Measurements from ENCODE around the gene DHCR7.

DHCR7 gene, protein sequence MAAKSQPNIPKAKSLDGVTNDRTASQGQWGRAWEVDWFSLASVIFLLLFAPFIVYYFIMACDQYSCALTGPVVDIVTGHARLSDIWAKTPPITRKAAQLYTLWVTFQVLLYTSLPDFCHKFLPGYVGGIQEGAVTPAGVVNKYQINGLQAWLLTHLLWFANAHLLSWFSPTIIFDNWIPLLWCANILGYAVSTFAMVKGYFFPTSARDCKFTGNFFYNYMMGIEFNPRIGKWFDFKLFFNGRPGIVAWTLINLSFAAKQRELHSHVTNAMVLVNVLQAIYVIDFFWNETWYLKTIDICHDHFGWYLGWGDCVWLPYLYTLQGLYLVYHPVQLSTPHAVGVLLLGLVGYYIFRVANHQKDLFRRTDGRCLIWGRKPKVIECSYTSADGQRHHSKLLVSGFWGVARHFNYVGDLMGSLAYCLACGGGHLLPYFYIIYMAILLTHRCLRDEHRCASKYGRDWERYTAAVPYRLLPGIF

DNA sequence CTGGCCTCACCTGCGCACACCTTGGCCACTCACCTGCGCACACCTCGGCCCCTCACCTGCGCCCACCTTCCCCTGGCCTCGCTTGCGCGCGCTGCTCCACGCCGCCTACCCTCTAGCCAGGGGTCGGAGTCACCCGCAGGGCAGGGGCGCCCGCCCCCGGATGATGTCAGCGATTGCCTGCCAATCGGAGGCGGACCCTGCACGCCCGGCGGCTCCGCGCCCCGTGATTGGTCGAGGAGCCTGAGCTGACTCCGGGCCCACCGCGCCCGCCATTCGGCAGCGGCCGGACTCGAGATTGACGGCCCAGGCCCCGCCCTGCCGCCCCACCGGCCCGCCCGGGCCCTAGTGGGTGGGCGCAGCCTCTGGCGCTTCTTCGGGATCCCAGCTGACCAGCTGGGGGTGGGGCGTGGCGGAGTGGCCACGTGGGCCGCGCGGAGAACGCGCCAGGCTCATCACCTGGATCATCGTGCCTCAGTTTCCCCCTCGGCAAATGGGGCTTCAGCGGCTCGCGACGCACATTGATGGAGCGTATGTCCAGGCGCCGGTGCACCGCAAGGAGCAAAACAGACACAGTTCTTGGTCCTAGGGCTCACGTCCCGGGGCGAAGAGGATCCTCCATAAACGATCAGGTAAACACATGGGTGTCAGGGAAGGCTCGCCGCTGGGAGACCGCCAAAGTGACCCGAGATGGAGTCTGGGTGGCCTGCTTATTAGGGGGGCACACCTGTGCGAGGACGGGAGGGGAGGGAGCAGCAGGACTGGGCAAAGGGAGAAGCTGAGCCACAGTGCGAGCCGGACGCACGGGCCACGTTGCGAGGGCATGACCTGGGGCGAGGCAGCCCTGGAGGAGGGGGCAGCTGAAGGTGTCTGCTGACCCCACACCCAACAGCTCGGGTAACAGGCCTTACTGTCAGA, at the start of gene DHCR7:
Gene DHCR7, minus strand, starts transcription at position 137 of the 915 bp plus-strand sequence. CDS start 3,441 bp downstream, outside the sequence.
- DNase-seq (ENCODE audit: low spot score), result peak; percentile 81

DNA sequence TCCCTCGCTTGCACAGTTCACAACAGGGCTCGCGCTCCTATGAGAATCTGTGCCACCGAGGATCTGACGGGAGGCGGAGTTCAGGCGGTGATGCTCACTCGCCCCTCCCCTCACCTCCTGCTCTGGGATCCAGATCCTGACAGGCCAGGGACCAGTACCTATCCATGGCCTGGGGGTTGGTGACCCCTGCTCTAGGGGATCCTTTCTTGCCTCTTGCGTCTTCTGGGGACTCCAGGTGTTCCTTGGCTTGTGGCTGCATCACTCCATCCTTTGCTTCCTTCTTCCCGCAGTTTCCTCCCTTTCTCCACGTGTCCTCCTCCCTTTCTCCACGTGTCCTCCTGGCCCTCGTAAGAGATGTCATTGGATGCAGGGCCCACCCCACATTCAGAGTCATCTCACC, 48.2 kb upstream of the DHCR7 start:
- DNase-seq (ENCODE audit: low spot score), result no peak

DNA sequence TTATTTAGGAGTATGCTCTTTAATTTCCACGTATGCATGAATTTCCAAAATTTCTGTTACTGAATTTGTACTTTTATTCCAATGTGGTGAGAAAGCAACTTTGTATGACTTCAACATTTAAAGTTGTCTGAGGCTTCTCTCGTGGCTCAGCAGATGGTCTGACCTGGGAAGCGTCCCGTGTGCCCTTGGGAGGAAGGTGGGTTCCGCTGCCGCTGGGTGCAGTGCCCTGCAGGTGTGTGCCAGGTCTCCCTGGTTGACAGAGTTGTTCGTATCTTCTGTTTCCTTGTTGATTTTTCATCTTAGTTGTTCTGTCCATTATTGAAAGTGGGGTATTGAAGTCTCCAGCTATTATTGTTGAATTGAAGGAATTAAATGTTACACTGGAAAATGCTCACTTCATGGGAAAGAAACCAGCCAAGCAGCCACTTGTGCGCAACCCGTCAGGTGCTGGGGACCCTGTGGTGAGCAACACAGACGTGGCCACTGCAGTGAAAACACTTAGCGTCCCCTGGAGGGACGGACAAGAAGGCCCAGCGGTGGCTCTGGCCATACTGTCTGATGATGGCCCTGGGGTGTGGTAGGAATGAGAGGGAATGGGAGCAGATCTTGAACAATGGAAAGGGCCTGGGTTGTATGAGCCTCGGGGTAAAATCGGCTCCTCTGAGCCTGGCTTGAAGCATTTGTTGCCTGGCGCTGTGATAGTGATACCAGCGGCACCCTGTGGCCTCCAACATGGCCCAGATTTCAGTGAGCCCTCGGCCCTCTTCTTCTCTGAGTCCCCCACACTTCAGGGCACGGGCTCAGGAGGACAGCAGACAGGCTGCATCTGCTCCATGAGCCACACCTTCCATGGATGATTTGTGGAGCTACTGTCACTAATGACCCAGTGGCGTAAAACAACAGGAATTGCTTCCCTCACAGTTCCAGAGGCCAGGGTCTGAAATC, 47.4 kb upstream of the DHCR7 start:
- DNase-seq (ENCODE audit: low spot score), result no peak

DNA sequence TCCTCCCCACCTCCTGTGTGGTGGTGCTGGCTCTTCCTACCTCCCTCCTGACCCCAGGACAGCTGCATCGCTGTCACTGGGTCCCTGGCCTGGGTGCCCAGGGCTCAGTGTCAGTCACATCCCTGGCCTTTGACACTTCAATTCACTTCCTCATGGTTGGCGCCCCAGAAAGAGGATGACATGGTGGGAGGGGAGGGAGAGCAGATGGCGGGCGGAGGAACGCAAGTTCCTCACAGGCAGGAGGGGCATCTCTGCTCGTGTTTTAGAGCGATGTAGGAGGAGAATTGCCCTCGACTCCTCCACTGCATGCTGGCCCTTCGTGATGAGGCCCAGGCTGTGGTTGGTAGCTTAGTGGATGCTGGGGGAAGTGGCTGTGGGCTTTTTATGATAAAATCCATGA, 43.7 kb upstream of the DHCR7 start:
- no peak for DNase-seq (ENCODE audit: low spot score)

DNA sequence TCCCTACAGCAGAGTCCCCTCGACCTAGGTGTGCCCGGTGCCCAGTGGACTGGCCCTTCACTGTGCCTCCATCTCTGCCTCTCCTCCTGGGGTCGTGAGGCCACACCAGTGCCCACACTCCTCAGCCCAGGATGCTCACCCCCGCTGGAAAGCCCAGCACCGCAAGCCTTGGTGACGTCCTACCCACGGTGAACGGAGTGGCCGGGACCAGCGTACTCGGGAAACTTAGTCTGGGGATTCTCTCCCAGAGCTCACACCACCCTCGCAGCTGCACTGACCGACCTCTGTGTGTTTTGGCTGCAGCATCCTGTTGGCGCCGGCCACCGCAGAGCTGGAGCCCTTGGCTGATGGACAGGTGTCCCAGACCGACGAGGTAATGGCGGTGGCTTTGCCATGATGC, 43.3 kb upstream of the DHCR7 start:
- DNase-seq (ENCODE audit: low spot score), result no peak

DNA sequence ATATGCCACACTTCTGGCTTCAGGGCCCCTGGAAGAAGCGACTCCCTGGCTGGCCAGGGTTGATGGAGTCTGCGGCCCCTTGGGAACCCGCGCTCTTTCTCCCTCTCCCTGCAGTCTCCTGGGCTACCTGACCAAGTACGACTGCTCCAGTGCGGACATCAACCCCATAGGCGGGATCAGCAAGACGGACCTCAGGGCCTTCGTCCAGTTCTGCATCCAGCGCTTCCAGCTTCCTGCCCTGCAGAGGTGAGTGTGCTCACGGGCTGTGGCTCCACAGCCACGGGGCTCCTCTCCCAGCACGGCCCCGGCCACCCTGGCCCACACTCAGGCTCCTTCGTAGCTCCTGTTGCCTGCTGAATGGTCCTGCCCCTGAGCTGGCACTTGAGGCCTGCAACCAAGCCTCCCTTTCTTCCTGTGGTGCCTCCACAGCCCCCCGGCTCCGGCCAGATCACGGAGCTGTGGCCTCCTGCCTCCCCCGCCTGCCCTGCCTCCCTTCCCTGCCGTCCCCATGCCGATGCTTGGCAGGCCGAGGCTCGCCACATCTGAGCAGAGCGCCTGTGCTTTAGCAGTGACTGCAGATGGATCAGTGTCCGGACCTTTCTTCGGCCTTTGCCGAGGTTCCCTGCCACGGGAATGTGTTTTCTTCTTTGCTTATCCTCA, 42.7 kb upstream of the DHCR7 start:
- no peak for DNase-seq (ENCODE audit: low spot score)

DNA sequence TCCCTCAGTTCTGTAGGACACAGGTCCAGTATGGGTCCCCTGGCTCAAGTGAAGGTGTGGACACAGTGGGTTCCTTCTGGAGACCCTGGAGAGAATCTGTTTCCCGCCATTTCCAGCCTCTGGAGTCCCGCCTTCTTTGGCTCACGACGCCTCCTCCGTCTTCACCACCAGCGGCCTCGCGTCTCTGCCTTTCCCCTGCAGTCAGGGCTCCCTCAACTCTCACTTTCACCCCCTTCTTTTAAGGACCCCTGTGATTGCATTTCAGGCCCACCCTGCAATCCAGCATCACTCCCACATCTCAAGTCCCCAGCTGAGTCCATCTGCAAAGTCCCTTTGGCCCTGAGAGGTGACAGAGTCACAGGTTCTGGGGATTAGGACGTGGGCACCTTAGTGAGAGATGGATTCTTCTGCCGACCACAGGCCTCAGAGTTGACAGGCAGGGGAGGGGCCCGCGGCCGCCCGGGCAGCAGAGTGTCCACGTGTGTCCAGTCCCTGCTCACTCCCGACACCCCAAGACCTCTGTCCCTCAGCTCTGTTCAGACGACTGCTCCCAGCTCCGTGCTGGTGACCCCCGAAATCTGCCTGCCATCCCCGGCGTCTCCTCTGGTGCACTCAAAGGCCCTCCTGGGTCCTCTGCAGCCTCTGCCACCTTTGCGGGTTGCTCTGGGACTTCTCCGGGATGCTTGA, 42.0 kb upstream of the DHCR7 start:
- no peak for DNase-seq (ENCODE audit: low spot score)

DNA sequence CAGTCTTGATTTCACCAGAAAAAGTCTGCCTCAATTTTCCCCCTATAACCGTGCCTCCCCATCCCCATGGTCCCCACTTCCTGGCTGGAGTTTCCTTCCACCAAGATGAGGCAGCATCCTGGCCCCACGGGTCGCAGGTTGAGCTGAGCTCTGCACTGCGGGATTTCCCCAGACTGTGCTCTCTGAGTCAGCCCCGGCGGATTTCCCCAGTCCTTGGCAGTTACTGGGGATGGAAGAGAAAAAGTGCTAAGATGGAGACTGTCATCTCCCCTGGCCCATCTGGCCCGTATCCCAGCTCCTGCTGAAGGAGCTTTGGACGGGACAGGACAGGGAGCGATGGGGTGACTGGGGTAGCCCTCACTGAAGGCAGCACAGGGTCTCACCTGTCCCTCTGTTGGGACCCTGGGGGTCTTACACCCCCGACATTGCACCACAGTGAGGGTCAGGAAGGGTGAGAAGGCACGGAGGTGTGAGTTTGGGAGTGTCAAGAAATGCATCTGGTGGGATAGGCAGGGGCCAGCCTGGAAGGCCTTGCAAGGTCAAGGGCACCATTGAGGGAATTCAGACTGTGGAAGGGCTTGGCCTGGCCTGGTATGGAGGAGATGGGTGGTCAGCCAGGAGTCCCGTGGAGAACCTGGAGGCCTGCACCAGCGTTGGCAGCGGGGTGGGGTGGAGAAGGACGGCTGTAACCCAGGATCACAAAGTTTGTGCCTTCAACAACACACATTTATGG, 41.3 kb upstream of the DHCR7 start:
- DNase-seq (ENCODE audit: low spot score), result no peak

DNA sequence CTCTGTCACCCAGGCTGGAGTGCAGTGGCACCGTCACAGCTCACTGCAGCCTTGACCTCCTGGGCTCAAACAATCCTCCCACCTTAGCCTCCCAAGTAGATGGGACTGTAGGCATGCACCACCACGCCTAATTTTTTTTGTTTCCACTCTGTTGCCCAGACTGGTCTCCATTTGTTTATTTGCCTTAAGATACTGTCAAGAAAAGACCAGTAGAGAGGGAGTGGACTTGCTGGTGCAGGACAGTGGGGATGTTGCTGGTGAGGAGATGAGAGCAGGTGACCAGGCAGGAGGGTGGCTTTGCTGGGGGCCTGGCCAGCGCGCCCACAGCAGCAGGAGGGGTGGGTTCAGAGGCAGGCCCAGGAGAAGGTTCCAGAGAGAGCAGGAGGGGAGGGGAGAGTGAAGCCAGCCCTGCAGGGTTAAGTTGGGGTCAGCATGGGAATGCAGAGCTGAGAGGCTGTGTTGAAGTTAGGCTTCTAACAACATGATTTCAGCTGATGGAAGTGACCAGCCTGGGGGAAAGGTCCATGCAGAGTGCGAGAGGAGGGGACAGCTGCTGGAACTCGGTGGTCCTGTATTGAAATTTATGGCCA, 40.6 kb upstream of the DHCR7 start:
- DNase-seq (ENCODE audit: low spot score), result no peak

DNA sequence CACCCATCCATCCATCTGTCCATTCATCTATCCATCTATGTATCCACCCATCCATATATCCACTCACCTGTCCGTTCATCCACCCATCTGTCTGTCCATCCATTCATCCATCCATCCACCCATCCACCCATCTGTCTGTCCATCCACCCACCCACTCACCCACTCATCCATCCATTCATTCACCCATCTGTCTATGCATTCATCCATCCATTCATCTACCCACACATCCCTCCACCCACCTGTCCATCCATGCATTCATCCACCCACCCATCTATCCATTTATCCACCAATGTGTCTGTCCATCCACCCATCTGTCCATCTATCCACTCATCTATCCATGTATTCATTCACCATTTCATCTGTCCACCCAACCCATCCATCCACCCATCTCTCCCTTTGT, 38.1 kb upstream of the DHCR7 start:
- no peak for DNase-seq (ENCODE audit: low spot score)

DNA sequence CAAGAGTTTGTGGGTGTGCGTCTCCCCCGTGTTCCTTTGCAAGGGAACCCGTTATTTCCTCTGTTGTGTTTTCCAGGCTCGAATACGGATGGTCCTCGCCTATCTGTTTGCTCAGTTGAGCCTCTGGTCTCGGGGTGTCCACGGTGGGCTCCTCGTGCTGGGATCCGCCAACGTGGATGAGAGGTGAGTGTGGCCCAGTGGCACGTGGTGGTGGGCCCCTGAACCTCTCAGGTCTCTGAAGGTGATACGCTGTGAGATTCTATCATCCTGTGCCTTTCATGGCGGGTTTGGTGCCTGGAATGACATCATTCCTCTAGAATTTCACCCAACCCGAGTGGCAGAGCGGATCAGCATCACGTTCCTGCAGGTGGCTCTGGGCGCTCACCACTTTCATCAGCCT, 37.3 kb upstream of the DHCR7 start:
- no peak for DNase-seq (ENCODE audit: low spot score)

DNA sequence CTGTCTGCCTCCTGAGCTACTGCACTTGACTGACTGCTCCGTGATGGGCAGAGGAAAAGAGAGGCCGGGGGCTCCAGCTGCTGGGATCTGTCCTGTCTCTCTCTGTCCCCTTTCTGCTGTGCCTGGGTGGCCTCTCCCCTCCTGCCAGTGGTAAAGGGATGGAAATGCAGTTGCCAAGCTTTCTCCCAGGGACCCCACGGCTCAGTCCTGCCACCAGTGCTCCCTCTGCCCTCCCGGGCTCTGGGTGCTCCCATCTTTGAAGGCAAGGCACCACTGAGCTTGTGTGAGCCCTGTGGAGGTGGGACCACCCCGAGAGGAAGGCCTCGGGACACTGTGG, 36.8 kb upstream of the DHCR7 start:
- no peak for DNase-seq (ENCODE audit: low spot score)

DNA sequence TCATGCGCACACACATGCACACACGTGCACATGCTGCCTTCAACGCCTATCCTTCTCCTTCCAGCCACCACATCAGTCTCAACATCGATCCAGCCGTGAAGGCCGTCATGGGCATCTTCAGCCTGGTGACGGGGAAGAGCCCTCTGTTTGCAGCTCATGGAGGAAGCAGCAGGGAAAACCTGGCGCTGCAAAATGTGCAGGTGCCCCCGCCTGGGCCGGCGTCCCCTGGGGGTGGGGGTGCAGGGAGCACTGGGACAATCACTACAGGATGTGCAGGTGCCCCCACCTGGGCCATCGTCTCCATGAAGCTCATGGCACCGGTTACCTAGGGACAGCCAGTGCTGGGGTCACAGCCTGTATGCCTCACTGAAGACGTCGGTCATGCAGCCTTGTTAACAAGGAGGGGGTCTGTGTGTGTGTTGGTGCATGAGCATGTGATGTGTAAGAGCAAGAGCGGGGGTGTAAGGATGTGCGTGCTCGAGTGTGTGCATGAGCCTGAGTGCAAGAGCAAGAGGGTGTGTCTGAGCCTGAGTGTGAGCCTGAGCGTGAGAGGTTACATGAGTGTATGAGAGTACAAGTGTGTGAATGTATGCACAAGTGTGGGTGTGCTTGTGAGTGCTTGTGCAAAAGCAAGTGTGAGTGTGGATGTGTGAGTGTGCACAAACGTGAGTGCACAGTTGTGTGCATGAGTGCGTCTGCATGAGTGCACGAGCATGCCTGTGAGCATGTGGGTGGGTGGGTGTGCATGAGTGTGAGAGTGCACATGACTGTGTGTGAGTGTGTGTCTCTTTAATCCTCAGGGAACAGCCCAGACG, 36.3 kb upstream of the DHCR7 start:
- DNase-seq (ENCODE audit: low spot score), result no peak

DNA sequence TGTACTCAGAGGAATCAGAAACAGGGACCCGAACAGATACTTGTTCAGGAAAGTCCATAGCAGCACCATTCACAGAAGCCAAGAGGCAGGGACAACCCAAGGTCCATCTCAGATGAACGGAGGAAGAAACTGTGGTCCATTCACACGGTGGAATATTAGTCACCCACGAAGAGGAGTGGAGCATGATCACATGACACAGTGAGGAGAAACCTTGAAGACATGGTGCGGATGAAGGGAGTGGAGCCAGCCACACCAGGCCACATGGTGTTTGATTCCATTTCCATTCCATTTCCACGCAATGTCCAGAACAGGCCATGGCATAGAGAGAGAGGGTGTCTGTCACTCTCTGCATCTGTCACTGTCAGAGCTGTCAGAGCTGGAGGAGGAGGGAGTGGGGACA, 35.5 kb upstream of the DHCR7 start:
- no peak for DNase-seq (ENCODE audit: low spot score)

DNA sequence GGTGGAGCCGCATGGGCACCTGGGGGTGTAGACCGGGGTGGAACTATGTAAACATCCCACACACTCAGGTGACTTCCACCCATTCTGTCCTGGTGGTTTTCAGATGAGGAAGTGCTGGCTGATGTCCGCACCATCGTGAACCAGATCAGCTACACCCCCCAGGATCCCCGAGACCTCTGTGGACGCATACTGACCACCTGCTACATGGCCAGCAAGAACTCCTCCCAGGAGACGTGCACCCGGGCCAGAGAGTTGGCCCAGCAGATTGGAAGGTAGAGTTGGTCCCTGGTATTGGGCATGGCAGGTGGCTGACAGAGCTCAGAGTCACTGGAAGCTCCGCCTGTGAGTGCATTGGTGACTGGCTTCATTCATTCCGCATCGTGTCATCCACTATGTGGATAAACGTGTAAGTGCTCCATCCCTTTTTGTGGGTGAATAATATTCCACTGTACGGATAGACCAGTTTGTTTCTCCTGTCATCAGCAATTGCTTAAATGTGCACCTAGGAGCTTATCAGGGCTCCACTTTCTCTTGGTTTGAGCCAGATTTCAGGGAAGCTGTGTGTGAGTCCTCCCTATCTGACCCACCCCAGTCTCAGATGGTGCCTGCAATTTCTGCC, 34.7 kb upstream of the DHCR7 start:
- no peak for DNase-seq (ENCODE audit: low spot score)

DNA sequence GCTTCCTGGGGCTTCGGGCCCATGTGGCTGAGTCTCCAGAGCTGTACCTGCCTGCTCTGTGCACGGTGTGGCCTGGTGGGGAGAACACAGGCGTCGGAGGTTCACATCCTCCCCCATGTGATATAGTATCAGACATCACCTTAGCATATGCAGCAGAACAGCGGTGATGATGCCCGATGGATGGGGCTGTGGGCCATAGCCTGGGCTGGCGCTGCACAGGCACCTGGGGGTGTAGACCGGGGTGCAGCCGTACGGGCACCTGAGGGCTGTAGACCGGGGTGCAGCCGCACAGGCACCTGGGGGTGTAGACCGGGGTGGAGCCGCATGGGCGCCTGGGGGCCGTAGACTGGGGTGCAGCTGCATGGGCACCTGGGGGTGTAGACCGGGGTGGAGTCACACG, 34.0 kb upstream of the DHCR7 start:
- no peak for DNase-seq (ENCODE audit: low spot score)

DNA sequence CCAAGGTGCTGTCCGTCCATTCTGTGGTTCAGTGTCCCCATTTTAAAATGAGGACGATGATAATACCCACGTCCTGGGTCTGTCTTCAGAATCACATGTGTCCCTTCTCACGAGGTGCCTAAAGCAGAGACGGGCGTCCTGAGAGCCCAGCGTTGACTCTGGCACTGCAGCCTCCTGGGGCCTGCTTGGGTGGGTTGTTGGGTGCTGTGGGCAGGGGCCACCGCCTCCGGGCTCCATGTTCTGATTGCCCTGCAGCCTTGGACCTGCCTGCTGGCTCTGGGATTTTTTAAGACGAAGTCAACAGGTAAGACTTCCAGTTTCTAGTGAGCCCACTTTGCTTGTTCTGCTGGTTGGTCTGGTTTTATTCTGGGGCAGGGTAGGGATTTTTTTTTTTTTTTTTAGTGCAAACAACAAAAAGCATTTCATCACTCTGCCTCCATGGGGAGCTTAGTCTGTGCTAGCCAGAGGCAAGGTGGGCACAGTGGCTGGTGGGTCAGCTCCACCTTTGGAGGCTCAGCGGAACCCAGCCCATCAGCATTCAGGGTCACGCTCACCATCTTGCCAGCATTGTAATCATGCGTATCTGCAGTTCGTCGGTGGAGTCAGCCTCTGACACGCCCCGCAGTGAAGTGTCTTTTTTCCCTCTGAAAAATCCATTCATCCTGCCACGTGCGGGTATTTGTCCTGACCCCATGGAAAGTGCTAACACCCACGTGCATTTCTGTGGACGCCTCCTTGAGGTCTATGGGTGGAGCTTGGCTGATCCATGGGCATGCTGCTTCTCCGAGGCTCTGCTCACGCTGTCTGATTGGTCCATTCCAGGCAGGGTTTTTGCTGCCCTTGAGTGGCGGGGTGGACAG, 33.1 kb upstream of the DHCR7 start:
- DNase-seq (ENCODE audit: low spot score), result no peak

DNA sequence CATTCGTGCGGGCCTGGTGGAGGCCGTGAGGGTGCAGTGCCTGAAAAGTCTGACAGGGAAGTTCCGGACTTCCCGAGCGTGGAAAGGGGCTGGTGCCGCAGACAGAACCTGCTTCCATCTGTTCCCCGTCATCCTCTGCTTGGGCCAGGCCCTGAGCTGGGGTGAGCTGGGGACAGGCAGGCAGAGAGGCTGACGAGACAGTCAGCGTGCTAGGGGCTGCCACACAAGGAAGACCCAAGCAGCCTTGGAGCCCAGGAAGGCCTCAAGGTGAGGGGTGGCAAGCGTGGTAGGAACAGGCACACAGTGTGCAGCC, 30.3 kb upstream of the DHCR7 start:
- DNase-seq (ENCODE audit: low spot score), result no peak

Data from hematopoietic multipotent progenitor cell treated with erythropoietin and hydrocortisone succinate and interleukin-3 and kit ligand, for 15 days (in vitro differentiated cells).